Cardiac muscle cell (in vitro differentiated cells and primary cell): ENCODE results near the gene BMPR1A. TPM values are rescaled to one million over a fixed set of nuclear protein-coding genes. Genes with fewer than 3 reads are reported as not detected.
"Not testable (repeated sequence)": the region's sequence is repeated elsewhere in the genome, so short reads cannot be mapped to it uniquely, and the experiment has no call there.

Experiments
- DNase-seq, 2 donors: peaks; one replicate each; pipeline versions ENCODE4 v3.0.0 to v3.0.0-alpha.2; 2010 to 2017; ENCODE audit warnings: low read depth in 1 of 2, low spot score in 1 of 2
- H3K27ac ChIP-seq: fragments of 200-600 bp; sonication (generic); 2 replicates; pipeline ENCODE4 v1.5.1; 2016
- H3K27me3 ChIP-seq: fragments of 200-600 bp; sonication (generic); 2 replicates; pipeline ENCODE4 v1.6.0; 2016; ENCODE audit warnings: control low read depth
- H3K36me3 ChIP-seq: fragments of 200-600 bp; sonication (generic); 2 replicates; pipeline ENCODE4 v1.5.1; 2016; ENCODE audit warnings: control low read depth
- H3K4me1 ChIP-seq: fragments of 200-600 bp; sonication (generic); 2 replicates; pipeline ENCODE4 v1.8.1; 2017; ENCODE audit warnings: low read depth, mild to moderate bottlenecking, mixed run types
- H3K4me3 ChIP-seq: fragments of 200-600 bp; sonication (generic); 2 replicates; pipeline ENCODE4 v1.5.1; 2016; ENCODE audit warnings: mild to moderate bottlenecking
- H3K9me3 ChIP-seq: fragments of 200-600 bp; sonication (generic); 2 replicates; pipeline ENCODE4 v1.5.1; 2017; ENCODE audit warnings: low read depth, mild to moderate bottlenecking, control low read depth
- polyA plus RNA-seq: library from polyadenylated mRNA; unstranded; fragments of >200 nt; fragmentation: Nextera tagmentation; extraction: Ambion mirVana; gene quantifications from 2 replicates; pipeline ENCODE4 v1.2.1, GENCODE V29; 2016
- total RNA-seq: library from RNA; depleted of rRNA; stranded (reverse); fragments of >200 nt; gene quantifications from 2 replicates; pipeline ENCODE4 v1.2.3, GENCODE V29; 2016
- TF ChIP-seq, protein P1 (sequence below): IDR thresholded peaks from 2 replicates; pipeline ENCODE4 v1.5.1; 2012; ENCODE audit warnings: low read depth, mild to moderate bottlenecking, low read length

The BMPR1A gene
- total and polyA plus RNA-seq, 2 experiments from 2014 or later, result 35.6 to 39.4 TPM

DNA sequence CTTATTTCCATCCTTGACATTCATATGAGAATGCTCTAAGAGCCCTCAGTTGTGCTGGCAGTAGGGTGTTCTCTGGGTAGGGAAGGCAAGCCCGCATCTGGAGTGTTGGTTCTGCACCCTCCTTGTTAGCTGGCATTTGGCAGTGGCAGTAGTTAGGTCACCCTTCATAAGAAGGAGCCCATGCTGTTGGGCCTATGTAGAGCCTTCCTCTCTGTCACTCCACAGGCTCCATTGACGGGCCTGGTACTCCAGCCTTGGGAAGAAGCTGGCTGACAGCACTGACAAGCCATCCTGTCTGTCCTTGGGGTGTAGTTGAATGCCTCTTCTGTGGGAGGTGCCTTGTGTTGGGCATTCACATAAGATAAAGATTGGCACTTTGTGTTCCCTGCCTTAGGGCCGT, 89.7 kb downstream of the BMPR1A start:
- TF ChIP-seq, protein P1, sequence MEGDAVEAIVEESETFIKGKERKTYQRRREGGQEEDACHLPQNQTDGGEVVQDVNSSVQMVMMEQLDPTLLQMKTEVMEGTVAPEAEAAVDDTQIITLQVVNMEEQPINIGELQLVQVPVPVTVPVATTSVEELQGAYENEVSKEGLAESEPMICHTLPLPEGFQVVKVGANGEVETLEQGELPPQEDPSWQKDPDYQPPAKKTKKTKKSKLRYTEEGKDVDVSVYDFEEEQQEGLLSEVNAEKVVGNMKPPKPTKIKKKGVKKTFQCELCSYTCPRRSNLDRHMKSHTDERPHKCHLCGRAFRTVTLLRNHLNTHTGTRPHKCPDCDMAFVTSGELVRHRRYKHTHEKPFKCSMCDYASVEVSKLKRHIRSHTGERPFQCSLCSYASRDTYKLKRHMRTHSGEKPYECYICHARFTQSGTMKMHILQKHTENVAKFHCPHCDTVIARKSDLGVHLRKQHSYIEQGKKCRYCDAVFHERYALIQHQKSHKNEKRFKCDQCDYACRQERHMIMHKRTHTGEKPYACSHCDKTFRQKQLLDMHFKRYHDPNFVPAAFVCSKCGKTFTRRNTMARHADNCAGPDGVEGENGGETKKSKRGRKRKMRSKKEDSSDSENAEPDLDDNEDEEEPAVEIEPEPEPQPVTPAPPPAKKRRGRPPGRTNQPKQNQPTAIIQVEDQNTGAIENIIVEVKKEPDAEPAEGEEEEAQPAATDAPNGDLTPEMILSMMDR, result no peak
- no peak overlapping the region for H3K4me3 ChIP-seq
- H3K9me3 ChIP-seq, result no peaks in the 10 kb centered on the region
- no peaks in the 10 kb centered on the region for H3K27me3 ChIP-seq
- DNase-seq, result no peak
- H3K36me3 ChIP-seq, result peaks cover 19% of the 10 kb centered on the region
- H3K4me1 ChIP-seq, result peaks cover 17% of the 10 kb centered on the region
- no peak overlapping the region for H3K27ac ChIP-seq

GRCh38 chr10:86848747-86849146, 92.3 kb downstream of the BMPR1A start:
- Histone ChIP-seq H3K27ac (peak overlapping the region; percentile 75), H3K27me3 (no peaks in the 10 kb centered on the region), H3K9me3 (no peaks in the 10 kb centered on the region), H3K4me1 (peaks cover 17% of the 10 kb centered on the region), H3K4me3 (no peak overlapping the region), H3K36me3 (peaks cover 13% of the 10 kb centered on the region)
- TF ChIP-seq, protein P1, result no peak
- no peak for DNase-seq

GRCh38 chr10:86849181-86849894, 92.9 kb downstream of the BMPR1A start:
- DNase-seq, result peak; percentile 17 to 35
- no peaks in the 10 kb centered on the region for H3K27me3 ChIP-seq
- no peak overlapping the region for H3K4me3 ChIP-seq
- H3K27ac ChIP-seq, result peak overlapping the region; percentile 75
- TF ChIP-seq, protein P1, result no peak
- peaks cover 9% of the 10 kb centered on the region for H3K36me3 ChIP-seq
- H3K4me1 ChIP-seq, result peaks cover 17% of the 10 kb centered on the region
- H3K9me3 ChIP-seq, result no peaks in the 10 kb centered on the region

GRCh38 chr10:86850481-86850880, 94.1 kb downstream of the BMPR1A start:
- no peak for DNase-seq
- peaks cover 17% of the 10 kb centered on the region for H3K4me1 ChIP-seq
- no peaks in the 10 kb centered on the region for H3K27me3 ChIP-seq
- no peak overlapping the region for H3K4me3 ChIP-seq
- TF ChIP-seq, protein P1, result no peak
- H3K36me3 ChIP-seq, result peaks cover 4% of the 10 kb centered on the region
- H3K9me3 ChIP-seq, result no peaks in the 10 kb centered on the region
- no peak overlapping the region for H3K27ac ChIP-seq

GRCh38 chr10:86851328-86852207, 95.1 kb downstream of the BMPR1A start:
- DNase-seq, result peak in 1 of 2 donors; percentile 78

DNA sequence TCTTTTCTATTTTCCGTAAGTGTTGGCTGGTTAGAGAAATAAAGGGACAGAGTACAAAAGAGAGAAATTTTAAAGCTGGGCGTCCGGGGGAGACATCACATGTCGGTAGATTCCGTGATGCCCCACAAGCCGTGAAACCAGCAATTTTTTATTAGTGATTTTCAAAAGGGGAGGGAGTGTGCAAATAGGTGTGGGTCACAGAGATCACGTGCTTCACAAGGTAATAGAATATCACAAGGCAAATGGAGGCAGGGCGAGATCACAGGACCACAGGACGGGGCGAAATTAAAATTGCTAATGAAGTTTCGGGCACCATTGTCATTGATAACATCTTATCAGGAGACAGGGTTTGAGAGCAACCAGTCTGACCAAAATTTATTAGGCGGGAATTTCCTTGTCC, 97.2 kb downstream of the BMPR1A start:
- peaks cover 13% of the 10 kb centered on the region for H3K4me1 ChIP-seq
- H3K36me3 ChIP-seq, DNase-seq, H3K27me3 ChIP-seq, H3K27ac ChIP-seq, H3K4me3 ChIP-seq, H3K9me3 ChIP-seq: not testable (repeated sequence)

More at GRCh38 chr10:86851328-86852207, 95.1 kb downstream of the BMPR1A start:
- H3K27ac ChIP-seq, result peak overlapping the region; percentile 17
- H3K36me3 ChIP-seq, result peaks cover 4% of the 10 kb centered on the region
- peaks cover 17% of the 10 kb centered on the region for H3K4me1 ChIP-seq
- H3K4me3 ChIP-seq, result no peak overlapping the region
- H3K27me3 ChIP-seq, result no peaks in the 10 kb centered on the region
- H3K9me3 ChIP-seq, result no peaks in the 10 kb centered on the region
- TF ChIP-seq, protein P1, result no peak
